H1 (cell line): ENCODE data around the gene OR3A2.
"Not testable (repeated sequence)": the region's sequence is repeated elsewhere in the genome, so short reads cannot be mapped to it uniquely, and the experiment has no call there.

Source experiments
- ATF3 ChIP-seq: IDR thresholded peaks from 2 replicates; pipeline ENCODE4 v1.6.1; 2011; ENCODE audit warnings: low read depth, mild to moderate bottlenecking, low read length; ENCODE audit not compliant: insufficient read depth
- CTCF ChIP-seq, 3 experiments: IDR thresholded peaks; 1 replicate in 2 of 3; 2 replicates in 1 of 3; pipeline versions ENCODE4 v1.5.1 to v1.6.1; 2011; ENCODE audit warnings: low read length in 3 of 3, mild to moderate bottlenecking in 3 of 3, inconsistent platforms in 2 of 3, low read depth in 1 of 3, moderate library complexity in 1 of 3; ENCODE audit not compliant: insufficient read depth in 1 of 3; ENCODE audit errors: control extremely low read depth in 1 of 3
- EP300 ChIP-seq, 2 experiments: IDR thresholded peaks; 1 replicate in 1 of 2; 2 replicates in 1 of 2; pipeline ENCODE4 v1.6.1; 2011 to 2012; ENCODE audit warnings: low read depth in 2 of 2, low read length in 2 of 2, mild to moderate bottlenecking in 2 of 2, borderline replicate concordance in 1 of 2, inconsistent platforms in 1 of 2, moderate library complexity in 1 of 2
- FOSL1 ChIP-seq: IDR thresholded peaks from 2 replicates; pipeline ENCODE4 v1.6.1; 2011; ENCODE audit warnings: mild to moderate bottlenecking, low read depth, low read length, moderate library complexity; ENCODE audit not compliant: insufficient read depth
- JUND ChIP-seq: IDR thresholded peaks from 2 replicates; pipeline ENCODE4 v1.6.1; 2011; ENCODE audit warnings: mild to moderate bottlenecking, improper control_type of control experiment, low read length
- KDM1A ChIP-seq: fragments of 200-600, 300-600 bp; sonication (generic); IDR thresholded peaks from 2 replicates; pipeline ENCODE4 v1.7.1; 2016; ENCODE audit warnings: mild to moderate bottlenecking, low read length, borderline replicate concordance
- KDM4A ChIP-seq: IDR thresholded peaks from one replicate; pipeline ENCODE4 v1.7.1; 2012; ENCODE audit warnings: low read depth, mild to moderate bottlenecking, moderate library complexity, low read length, inconsistent platforms; ENCODE audit not compliant: severe bottlenecking
- MAFK ChIP-seq: IDR thresholded peaks from 2 replicates; pipeline ENCODE4 v1.6.1; 2012; ENCODE audit warnings: low read depth, mild to moderate bottlenecking, improper control_type of control experiment, low read length
- MAX ChIP-seq: IDR thresholded peaks from 2 replicates; pipeline ENCODE4 v1.6.1; 2012; ENCODE audit warnings: inconsistent platforms
- POLR2A ChIP-seq, 2 experiments: IDR thresholded peaks; 1 replicate in 1 of 2; 2 replicates in 1 of 2; pipeline ENCODE4 v1.6.1; 2011; ENCODE audit warnings: low read depth in 2 of 2, low read length in 2 of 2, mild to moderate bottlenecking in 2 of 2; ENCODE audit errors: control extremely low read depth in 1 of 2
- POLR2AphosphoS5 ChIP-seq: IDR thresholded peaks from 2 replicates; pipeline ENCODE4 v1.6.1; 2011; ENCODE audit warnings: low read depth, low read length
- RFX5 ChIP-seq: IDR thresholded peaks from 2 replicates; pipeline ENCODE4 v1.6.1; 2011; ENCODE audit warnings: low read depth, low read length, improper control_type of control experiment, borderline replicate concordance
- YY1 ChIP-seq: IDR thresholded peaks from 2 replicates; pipeline ENCODE4 v1.6.1; 2011; ENCODE audit warnings: low read depth, mild to moderate bottlenecking, low read length

GRCh38 chr17:3244841-3245240, 141.3 kb downstream of the OR3A2 start:
- not testable (repeated sequence) for TF ChIP-seq CTCF (IDR thresholded peaks at IDR 0.05; ENCODE audit: control extremely low read depth in 1 of 3, insufficient read depth in 1 of 3, low read depth in 1 of 3, low read length in 3 of 3); POLR2A (IDR thresholded peaks at IDR 0.05; ENCODE audit: control extremely low read depth in 1 of 2, low read depth in 2 of 2, low read length in 2 of 2); MAFK; KDM4A; RFX5; JUND; POLR2AphosphoS5; EP300 (IDR thresholded peaks at IDR 0.05; ENCODE audit: borderline replicate concordance in 1 of 2, low read depth in 2 of 2, low read length in 2 of 2); YY1; FOSL1; ATF3; MAX; KDM1A
